Inflammatory macrophage (primary cell): ENCODE measurements around the gene PPP1R3E.
"Not testable (repeated sequence)": the region's sequence is repeated elsewhere in the genome, so short reads cannot be mapped to it uniquely, and the experiment has no call there.

ENCODE experiments used
- DNase-seq, 2 donors: peaks; one replicate each; pipeline ENCODE4 v3.0.0-alpha.2; 2020 to 2022
- total RNA-seq, 18 experiments: gene quantifications; one replicate each; lab custom pipeline; 2026; ENCODE audit warnings: mixed read lengths in 6 of 18, inconsistent platforms in 2 of 18; lab: John Stamatoyannopoulos, UW

Gene PPP1R3E, protein sequence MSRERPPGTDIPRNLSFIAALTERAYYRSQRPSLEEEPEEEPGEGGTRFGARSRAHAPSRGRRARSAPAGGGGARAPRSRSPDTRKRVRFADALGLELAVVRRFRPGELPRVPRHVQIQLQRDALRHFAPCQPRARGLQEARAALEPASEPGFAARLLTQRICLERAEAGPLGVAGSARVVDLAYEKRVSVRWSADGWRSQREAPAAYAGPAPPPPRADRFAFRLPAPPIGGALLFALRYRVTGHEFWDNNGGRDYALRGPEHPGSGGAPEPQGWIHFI
- 2.1 to 10.2 (median 5.1) reads per million in 18 experiments for total RNA-seq

DNA sequence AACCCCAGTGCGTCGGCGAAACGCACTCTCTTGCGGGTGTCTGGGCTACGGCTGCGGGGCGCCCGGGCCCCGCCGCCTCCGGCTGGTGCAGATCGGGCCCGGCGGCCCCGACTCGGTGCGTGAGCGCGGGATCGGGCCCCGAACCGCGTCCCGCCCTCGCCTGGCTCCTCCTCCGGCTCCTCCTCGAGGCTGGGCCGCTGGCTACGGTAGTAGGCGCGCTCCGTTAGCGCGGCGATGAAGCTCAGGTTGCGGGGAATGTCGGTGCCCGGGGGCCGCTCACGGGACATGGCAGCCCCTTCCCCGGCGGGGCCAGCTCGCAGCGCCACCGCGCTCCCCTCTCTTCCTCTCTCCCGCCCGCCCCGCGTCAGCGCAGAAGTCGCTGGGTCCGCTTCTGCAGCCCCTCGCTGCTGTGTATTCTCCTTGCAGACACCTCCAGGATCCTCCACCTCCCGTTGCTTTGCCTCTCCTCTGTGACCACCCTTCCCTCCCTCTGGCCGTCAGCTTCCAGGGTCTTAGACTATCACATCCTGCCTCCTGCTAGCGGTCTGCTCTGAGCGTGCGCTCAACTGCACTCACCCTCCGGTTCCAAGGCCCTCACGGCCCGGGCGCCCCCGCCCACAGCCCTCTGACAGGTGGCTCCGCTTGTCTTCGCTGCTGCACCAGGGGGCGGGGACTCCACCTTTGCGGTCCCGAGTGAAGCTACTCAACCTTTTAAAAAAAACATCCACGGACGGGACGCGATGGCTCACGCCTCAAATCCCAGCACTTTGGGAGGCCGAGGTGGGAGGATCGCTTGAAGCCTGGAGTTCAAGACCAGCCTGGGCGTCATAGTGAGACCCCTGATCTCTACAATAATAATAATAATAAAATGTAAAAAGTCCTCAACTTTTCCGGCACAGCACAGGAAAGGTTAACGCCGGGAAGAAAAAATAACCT, at the start of gene PPP1R3E:
Gene PPP1R3E, minus strand, starts transcription at position 570 of the 936 bp plus-strand sequence. Its CDS starts 283 bp downstream, at position 287.
- DNase-seq = peak in 1 of 2 donors; percentile 64

DNA sequence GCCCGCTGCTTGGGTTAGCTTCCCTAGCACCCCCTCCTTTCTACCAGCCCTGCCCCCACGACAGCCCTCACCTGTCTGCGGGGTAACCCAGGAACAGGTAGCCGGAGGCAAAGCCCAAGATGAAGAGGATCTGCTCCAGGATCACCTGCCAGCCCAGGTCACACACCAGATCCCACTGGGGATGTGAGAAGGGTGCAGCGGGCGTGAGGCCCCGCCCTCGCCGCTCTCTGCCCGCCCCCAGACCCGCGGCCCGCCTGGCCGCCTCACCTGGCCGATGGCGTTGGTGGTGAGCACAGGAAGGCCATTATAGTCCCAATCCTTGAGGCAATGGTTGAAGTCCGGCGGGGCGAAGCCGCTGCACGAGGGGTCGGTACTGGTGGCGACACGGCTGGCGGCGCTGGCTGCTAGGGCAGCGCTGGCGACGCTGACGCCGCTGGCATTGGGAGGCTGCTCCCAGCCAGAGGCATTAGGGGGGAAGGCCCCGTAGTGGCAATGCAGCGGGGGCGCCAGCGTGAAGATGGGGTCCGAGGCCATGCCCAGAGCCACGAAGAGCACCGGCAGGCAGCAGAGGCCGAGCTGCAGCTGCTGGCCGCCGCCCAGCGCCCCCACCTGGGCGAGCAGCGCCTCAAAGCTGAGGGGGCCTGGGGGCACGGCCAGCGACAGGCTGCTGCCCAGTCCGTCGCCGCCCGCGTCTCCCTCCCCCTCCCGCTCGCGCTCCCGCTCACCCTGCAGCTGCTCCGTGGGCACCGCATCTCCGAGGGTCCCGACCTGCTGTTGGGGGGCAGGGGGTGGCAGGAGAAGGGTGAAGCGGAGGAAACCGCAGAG, 49.2 kb upstream of the PPP1R3E start:
- DNase-seq = no peak

DNA sequence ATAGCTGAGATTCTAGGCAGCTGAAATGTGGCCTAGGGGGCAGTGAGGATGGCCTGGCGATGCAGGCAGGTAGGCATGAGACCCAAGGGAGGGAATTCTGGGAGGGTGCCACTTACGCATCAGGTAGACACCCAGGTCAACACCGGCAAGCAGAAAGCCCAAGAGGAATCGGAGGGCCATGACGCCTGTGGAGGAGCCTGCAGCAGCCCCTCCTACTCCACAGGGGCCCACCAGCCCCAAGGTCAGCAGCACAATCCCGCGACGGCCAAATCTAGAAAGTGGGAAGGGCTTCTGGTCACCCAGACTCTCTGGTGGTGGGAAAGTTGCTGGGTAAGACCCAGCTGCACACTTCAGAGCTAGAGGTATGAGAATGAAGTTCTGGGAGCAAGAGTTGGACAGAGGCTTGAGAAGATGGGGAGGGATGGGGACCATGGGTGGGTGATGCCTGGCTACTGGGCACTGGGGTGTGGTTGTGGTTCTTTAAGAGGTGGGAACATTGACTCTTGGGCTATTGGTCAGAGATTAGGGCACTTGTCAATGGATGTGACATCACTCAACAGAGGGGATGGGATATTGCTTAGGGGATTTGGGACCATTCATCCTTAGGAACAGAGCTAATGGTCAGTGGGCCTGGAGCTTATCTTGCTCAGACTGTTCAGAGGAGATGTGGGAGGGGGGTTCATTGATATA, 46.6 kb upstream of the PPP1R3E start:
- DNase-seq = no peak

DNA sequence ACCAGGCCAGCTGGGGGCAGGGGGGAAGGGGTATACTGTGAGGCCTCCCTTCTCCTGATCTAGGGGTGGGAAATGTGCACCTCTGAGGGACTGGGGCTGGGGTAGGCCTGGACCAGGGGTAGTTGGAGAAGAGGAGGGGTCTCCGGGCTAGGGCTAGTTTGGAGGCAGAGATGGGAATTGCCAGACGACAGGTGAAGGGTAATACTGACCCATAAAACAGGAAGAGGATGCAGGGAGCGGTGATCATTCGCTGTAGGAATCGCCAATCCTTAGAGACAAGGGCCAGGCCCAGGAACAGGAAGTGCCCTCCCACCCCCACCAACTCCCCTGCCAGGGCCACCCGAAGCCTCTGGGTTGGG, 45.6 kb upstream of the PPP1R3E start:
- DNase-seq = no peak

DNA sequence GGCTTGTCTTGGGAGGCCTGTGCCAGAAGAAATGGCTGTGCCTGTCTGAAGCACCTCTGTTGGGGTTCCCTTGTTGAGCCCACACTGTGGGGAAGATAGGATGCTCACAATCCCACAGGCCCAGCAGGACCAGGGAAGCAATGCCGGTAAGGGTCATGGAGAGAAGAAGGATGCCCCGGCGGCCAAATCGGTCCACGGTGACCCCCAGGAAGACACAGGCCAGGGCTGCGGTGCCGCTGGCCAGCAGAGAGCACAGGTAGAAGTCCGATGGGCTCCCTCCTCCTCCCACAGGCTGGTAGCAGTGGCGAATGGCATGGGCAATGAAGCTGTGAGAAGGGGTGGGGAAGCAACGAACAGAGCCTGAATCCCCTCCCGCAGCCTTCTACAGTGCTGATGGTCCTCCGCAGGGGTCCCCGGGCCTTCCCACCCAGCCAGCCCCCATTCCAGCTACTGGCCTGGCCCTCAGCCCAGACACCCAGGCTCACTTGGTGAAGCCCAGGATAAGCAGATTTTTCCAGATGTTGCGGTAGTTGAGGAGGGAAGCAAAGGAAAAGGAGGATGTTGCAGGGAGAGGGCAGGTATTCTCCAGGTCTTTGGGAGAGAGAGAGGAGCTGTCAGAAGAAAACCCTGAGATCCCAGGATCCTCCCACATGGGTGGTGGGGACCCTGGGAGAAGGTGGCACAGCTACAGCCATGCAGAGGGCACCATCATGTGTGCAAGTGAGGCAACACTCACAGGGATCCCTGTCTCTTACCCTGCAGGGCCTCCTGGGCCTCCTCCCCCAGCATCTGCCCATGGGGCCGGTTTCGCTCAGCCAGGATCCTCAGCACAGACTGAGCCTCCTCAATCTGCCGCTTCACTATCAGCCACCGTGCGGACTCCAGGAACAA, 45.0 kb upstream of the PPP1R3E start:
- DNase-seq = no peak

DNA sequence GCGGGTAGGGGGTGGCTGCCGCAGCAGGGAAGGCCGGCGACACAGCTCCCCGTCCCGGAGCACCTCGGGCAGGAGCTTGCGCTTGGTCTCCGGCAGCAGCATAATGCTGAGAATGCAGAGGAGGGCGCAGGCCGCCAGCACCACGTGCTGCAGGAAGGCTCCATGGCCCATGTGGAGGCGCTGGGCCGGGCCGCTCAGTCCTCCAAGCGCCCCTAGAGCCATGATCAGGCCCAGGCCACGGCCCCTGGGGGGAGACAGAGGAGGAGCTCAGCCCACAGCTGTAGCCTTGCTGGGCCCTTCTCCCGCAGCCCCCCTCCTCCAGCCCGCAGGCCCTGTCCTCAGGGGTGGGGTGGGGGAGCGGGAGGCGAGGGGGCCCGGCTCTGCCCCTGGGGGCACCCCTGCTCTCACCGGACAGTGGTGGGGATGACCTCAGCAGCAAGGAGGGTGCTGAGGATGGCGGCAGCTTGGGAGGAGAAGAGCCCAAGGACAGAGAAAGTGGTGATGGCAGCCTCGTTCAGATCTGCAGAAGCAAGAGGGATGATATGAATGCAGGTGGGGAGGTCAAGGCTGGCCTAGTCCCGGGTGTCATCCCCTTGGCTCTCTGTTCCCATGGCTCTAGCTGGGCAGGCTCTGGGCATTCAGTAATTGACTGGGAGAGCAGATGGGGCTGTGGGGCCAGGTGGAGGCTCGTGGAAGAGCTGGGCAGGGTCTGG, 44.2 kb upstream of the PPP1R3E start:
- no peak for DNase-seq

DNA sequence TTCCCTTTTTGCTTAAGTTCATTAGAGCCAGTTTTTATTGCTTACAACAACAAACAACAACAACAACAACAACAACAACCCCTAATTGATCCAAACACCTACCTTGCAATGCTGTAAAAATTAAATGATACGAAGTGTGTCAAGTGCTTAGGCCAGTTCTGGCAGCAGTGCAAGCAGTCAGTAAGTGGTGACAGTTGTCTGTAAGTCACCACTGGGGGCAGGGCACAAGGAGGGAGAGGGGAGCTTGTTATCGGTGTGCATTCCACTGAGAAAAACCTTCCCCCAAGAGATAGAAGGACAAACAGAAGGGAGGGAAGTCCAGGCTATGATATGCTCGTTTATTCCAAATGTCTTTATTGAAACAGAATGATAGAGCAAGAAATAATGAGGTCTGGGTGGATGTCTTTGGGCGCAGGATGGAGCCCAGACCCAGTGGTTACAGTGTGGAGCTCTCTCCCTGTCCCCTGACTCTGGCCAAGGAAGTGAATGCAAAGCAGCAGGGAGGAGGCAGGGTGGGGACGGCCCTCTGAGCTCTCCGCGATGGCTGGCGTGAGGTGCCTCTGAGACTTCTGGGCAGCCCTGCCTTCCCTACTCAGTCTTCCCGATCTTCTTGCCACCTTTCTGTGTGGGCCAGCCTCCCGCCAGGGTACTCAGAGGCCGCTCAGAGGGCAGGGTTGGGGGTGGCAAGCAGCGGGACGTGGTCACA, 43.5 kb upstream of the PPP1R3E start:
- DNase-seq = no peak

DNA sequence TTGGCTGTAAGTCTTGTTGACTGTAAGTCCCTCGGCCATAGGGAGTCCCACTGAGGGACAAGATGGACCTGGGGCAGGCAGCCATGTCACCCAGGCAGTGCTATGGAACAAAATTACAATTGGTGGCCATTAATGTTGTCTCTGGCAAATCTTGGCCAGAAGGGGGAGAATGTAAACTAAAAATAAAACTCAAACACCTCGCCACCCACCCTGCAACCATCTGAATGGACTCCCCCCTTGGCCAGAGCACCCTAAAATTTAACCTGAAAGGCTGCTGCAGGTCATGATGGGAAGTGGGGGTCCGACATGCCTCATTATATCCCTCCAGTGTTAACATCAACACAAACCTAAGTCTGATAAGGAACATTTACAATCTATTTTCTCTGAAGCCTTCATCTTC, 41.8 kb upstream of the PPP1R3E start:
- DNase-seq = no peak

DNA sequence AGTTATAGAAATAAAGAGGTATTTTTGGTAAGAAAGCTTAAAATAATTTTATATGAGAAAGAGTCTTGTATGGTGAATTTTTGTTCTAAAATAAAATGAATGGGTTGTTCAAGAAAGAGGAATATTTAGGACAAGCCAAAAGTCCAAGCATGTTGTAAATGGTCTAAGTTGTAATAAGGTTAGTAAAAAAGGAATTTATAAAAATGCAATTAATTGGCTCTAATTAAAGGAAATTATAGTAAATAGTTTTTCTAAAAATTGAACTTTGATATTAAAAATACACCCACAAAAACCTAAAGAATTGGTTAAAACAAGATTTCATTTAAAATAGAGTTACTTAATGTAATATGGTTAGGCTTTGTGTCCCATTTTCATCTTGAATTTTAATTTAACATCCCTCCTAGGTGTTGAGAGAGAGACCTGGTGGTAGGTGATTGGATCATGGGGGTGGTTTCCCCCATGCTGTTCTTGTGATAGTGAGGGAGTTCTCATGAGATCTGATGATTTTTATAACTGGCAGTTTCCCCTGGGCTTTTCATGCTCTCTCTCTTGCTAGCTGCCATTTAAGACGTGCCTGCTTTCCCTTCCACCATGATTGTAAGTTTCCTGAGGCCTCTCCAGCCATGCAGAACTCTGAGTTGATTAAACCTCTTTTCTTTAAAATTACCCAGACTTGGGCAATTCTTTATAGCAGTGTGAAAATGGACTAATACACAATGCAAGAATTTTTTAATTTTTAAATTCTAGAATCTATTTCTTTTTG, 37.0 kb upstream of the PPP1R3E start:
- no peak for DNase-seq

DNA sequence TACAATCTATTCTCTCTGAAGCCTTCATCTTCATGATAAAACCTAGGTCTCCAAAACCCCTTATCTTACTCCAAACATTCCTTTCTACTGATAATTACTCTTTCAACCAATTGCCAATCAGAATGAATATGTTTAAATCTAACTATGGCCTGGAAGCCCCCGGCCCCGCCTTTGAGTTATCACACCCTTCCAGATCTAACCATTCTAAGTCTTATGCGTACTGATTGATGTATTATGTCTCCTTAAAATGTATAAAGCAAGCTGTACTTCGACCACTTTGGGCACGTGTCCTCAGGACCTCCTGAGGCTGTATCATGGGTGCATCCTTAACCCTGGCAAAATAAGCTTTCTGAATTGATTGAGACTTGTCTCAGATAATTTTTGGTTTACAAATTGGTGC, 33.0 kb upstream of the PPP1R3E start:
- DNase-seq = no peak

DNA sequence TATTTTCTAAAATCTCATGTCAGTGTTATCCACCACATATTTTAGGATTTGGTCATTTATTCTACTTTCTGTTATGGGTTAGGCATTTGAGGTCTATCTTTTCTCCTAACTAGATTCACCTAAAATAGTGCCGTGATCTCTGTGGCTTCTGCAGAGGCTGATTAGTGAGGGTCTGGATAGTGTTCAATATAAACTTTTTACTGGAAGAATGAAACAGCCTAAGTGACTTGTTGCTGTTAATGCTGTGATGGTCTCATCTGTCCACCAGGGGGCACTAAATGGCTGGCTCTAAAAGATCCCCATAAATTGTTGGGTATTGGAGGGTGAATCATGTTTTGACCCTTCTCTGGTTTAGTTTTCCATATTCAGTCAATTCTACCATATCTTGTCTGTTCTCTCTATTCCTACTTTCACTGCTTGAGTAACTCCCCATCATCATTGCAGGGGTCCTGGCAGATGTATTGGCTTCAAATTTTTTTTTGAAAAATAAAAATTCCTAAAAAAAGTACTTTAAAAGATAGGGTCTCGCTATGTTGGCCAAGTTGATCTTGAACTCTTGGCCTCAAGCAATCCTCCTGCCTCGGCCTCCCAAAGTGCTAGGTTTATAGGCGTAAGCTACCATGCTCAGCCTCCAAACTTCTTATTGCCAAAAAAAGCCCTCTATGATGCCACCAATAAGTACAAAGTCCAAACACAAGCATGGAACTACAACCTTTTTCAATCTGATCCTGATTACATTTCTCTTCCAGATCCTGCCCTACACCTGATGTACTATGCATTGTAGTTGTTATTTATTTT, 25.5 kb upstream of the PPP1R3E start:
- peak; percentile 76 to 80 for DNase-seq

DNA sequence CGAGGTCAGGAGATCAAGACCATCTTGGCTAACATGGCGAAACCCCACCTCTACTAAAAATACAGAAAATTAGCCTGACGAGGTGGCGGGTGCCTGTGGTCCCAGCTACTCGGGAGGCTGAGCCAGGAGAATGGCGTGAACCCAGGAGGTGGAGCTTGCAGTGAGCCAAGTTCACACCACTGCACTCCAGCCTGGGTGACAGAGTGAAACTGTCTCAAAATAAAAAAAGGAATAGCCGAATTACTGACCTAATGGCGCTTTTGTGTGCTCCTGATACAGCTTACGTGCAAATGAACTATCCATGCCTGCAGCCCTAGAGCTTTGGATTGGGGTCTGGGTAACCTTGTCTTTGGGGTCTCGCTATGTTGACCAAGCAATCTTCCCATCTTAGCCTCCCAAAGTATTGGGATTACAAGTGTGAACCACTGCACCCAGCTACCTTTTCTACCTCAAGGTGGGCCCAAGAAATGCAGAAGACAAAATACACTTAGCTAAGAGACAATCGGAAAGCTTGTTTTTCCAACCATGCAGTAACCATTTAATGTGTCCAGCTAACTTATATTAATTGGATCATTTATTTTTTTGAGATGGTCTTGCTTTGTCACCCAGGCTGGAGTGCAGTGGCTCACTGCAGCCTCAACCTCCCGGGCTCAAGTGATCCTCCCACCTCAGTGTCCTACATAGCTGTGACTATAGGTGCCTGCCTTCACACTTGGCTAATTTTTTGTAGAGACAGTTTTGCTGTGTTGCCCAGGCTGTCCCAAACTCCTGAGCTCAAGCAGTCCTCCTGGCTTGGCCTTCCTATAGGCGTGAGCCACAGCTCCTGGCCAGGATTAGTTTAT, 24.1 kb upstream of the PPP1R3E start:
- no peak for DNase-seq

DNA sequence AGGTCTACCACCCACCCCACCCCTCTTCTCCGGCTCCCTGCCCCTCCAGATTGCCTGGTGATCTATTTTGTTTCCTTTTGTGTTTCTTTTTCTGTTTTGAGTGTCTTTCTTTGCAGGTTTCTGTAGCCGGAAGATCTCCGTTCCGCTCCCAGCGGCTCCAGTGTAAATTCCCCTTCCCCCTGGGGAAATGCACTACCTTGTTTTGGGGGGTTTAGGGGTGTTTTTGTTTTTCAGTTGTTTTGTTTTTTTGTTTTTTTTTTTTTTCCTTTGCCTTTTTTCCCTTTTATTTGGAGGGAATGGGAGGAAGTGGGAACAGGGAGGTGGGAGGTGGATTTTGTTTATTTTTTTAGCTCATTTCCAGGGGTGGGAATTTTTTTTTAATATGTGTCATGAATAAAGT, 23.1 kb upstream of the PPP1R3E start:
- not testable (repeated sequence) for DNase-seq

DNA sequence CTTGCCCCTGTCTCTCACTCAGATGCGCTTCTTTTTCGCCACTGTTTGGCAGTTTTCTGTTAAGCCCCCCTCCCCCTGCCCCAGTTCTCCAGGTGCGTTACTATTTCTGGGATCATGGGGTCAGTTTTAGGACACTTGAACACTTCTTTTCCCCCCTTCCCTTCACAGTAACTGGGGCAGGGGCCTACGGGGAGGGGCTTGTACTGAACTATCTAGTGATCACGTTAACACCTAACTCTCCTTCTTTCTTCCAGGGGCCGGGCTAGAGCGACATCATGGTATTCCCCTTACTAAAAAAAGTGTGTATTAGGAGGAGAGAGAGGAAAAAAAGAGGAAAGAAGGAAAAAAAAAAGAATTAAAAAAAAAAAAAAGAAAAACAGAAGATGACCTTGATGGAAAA, 22.3 kb upstream of the PPP1R3E start:
- no peak for DNase-seq

DNA sequence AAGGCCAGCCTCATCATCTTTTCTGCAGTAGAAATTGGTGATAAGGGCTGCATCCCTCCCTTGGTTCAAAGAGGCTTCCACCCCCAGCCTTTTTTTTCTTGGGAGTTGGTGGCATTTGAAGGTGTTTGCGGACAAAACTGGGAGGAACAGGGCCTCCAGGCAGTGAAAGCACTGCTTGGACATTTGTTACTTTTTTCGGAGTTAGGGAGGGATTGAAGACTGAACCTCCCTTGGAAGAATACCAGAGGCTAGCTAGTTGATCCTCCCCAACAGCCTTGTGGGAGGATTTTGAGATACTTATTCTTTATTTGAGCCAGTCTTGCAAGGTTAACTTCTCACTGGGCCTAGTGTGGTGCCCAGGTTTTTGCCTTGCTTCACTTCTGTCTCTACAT, 21.8 kb upstream of the PPP1R3E start:
- DNase-seq = no peak

DNA sequence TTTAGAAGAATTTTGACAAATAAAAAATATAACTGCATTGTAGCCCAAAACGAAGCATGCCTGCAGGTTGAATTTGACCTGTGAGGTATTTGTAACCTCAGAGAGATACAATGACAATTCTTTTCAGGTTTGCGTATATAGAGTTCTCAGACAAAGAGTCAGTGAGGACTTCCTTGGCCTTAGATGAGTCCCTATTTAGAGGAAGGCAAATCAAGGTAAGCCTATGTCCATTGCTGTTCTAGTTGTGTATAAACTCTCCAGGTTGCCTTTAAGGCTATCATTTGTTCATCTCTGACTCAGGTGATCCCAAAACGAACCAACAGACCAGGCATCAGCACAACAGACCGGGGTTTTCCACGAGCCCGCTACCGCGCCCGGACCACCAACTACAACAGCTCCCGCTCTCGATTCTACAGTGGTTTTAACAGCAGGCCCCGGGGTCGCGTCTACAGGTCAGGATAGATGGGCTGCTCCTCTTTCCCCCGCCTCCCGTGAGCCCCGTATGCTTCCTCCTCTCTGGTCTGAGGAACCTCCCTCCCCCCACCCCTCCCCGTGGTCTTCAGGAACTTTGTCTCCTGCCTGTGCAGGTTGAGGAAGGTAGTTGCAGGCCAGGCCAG, 21.3 kb upstream of the PPP1R3E start:
- no peak for DNase-seq
